ENCODE measurements around the gene TXNDC2. TPM values are rescaled to one million over a fixed set of nuclear protein-coding genes. Genes with fewer than 3 reads are reported as not detected.

TXNDC2 gene
- total RNA-seq (not detected), polyA plus RNA-seq (not detected), total RNA-seq (0 to 0.09 (median 0) reads per million in 6 experiments)

DNA sequence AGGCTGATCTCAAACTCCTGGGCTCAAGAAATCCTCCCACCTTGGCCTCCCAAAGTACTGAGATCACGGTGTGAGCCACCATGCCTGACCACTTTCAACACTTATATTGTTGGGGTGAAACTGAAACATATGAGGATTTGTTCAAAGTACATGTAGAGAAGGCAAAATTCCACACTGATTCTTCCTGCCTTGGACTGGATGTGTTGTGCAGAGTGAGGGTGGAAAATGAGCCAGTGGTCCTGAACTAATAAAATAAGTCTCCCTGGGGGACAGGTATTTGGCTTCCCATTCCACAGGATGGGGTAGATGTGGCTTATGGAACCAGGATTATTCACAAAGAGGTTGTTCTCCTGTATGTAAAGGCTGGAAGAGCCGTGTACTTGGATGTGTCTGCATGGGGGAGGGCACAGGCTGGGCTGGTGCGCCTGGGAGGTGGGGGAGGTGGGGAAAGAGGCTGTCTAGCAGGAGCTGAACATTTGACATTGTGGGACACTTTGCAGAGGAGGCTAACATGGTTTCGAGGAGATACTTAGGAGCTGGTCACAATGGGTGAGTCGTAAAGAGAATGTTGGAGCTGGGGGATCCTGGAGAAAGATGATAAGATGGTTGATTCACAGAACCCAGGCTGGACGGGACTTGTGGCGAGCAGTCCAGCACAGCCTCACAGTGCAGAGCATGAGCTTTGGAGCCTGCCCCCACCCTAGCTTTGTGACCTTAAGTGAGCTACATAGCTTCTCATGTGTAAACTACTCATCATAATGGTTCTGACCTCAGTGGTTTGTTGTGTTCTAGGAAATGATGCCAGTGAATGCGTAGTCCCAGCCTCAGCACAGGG, at the start of gene TXNDC2:
Gene TXNDC2, plus strand, starts transcription at position 804 of the 835 bp plus-strand sequence. CDS start 708 bp downstream, outside the sequence.
- no peaks in the 10 kb centered on the region for H3K27me3 Mint-ChIP-seq

DNA sequence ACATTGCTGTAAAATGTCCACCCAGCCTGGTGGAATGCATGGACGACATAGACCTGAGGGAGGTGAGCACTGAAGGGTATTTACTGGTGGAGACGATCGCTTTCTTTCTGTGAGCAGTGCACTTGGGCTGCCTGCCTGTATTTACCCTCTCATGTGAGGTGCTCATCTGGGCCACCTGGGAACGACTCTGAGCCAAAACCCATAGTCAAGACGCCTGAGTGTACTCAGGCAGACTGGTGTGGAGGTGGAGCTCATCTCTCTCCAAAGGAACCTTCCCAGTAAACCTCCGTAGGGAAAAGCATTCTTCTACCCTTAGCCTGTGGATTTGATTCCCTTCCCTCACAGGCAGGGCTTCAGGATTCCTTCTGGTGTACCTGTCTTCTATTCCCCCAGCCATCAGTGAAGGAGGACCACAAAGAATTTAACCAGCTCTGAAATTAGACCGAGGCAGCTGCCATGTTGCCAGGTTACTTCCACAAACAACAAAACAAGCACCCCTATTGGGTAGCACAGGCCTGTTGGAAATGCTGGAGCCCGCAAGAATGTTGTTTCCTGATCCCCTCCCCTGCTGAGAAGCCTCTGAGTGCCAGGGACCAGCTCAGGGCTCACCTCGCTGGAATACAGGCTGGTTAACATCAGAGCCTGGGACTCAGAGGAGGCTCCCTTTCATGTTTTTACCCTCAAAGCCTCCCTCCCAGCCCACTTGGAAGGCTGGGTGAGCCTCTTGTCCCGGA, 47.5 kb upstream of the TXNDC2 start:
- DNase-seq (no peak), ATAC-seq (no peak)
- H3K4me3 Mint-ChIP-seq, result no peak overlapping the region
- H3K4me1 Mint-ChIP-seq, result no peaks in the 10 kb centered on the region
- H3K9me3 Mint-ChIP-seq, result no peaks in the 10 kb centered on the region
- no peaks in the 10 kb centered on the region for H3K36me3 Mint-ChIP-seq
- POLR2A ChIA-PET, result no interaction called here
- peaks cover 1 to 16% (median 11%) of the 10 kb centered on the region in 5 donors for H3K27me3 Mint-ChIP-seq
- no peak overlapping the region for H3K27ac Mint-ChIP-seq

More for the DNA sequence above, at the start of gene TXNDC2:
- POLR2A ChIA-PET, result no interaction called here
- Mint-ChIP-seq H3K27ac (no peak within 1 kb of the TSS), H3K36me3 (no peaks in the 10 kb centered on the region), H3K4me1 (no peaks in the 10 kb centered on the region), H3K9me3 (no peaks in the 10 kb centered on the region), H3K4me3 (no peak within 1 kb of the TSS)
- no peak for ATAC-seq
- no peak for DNase-seq

GRCh38 chr18:9839211-9839610, 46.6 kb upstream of the TXNDC2 start:
- H3K36me3 Mint-ChIP-seq, result no peaks in the 10 kb centered on the region
- no peak overlapping the region for H3K27ac Mint-ChIP-seq
- POLR2A ChIA-PET, result no interaction called here
- no peak for ATAC-seq
- H3K27me3 Mint-ChIP-seq, result peaks cover 0 to 20% (median 11%) of the 10 kb centered on the region in 5 donors
- H3K4me3 Mint-ChIP-seq, result no peak overlapping the region
- H3K4me1 Mint-ChIP-seq, result peaks cover 0 to 1% (median 0%) of the 10 kb centered on the region in 4 donors
- no peaks in the 10 kb centered on the region for H3K9me3 Mint-ChIP-seq
- DNase-seq, result no peak

- ATAC-seq, result no peak
- peaks cover 0 to 21% (median 11%) of the 10 kb centered on the region in 5 donors for H3K27me3 Mint-ChIP-seq
- H3K4me3 Mint-ChIP-seq, result no peak overlapping the region
- H3K4me1 Mint-ChIP-seq, result peaks cover 0 to 1% (median 0%) of the 10 kb centered on the region in 4 donors
- no peak overlapping the region for H3K27ac Mint-ChIP-seq
- POLR2A ChIA-PET, result no interaction called here
- DNase-seq, result no peak
- H3K36me3 Mint-ChIP-seq, result no peaks in the 10 kb centered on the region
- no peaks in the 10 kb centered on the region for H3K9me3 Mint-ChIP-seq
Measured at GRCh38 chr18:9839853-9840252, 45.9 kb upstream of the TXNDC2 start.

DNA sequence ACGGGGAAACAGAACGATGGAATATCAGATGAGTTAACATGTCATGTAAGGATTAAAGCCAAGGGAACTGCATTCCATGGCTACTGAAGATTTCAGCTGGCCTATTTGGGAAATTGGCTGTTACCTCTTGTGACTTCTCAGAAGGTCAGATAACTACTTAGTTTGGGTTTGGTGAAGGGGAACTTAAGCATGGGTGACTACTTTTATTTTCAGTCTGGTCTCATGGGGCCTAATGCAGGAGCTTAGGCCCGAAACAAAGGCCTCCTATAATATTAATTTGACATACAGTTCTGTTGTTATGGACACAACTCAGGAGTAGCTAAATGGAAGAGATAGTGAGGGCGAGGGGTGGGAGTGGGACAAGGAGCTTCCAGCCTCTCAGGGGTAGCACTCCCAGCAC, 44.0 kb upstream of the TXNDC2 start:
- ATAC-seq, result no peak
- no peak overlapping the region for H3K4me3 Mint-ChIP-seq
- POLR2A ChIA-PET, result no interaction called here
- H3K4me1 Mint-ChIP-seq, result peaks cover 0 to 1% (median 0%) of the 10 kb centered on the region in 4 donors
- H3K36me3 Mint-ChIP-seq, result no peaks in the 10 kb centered on the region
- H3K27me3 Mint-ChIP-seq, result peaks cover 0 to 16% (median 6%) of the 10 kb centered on the region in 5 donors
- H3K27ac Mint-ChIP-seq, result no peak overlapping the region
- H3K9me3 Mint-ChIP-seq, result no peaks in the 10 kb centered on the region
- no peak for DNase-seq

DNA sequence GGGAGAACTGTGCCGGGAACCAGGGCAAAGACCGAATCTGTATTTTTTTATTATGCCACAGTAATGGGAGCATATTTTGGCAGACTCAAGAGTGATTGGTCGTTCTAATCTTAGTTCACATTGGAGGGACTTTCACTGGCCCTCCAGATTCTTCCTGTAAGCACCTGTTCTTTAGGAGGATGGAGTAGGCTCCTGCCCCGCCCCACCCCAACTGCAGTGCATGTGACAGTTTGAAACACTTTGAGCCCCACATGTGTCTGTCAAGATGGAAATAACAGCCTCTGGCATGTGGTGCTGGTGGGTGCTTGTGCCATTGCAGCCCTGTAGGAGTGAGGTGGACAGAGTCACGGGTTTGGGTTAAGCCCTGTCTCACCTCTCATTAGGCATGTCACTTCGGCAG, 43.3 kb upstream of the TXNDC2 start:
- Mint-ChIP-seq H3K9me3 (no peaks in the 10 kb centered on the region), H3K36me3 (no peaks in the 10 kb centered on the region), H3K27ac (no peak overlapping the region), H3K27me3 (peaks cover 3 to 14% (median 6%) of the 10 kb centered on the region in 5 donors), H3K4me3 (no peak overlapping the region), H3K4me1 (peaks cover 0 to 1% (median 0%) of the 10 kb centered on the region in 4 donors)
- no peak for DNase-seq
- POLR2A ChIA-PET, result no interaction called here
- no peak for ATAC-seq

GRCh38 chr18:9845256-9845655, 40.5 kb upstream of the TXNDC2 start:
- no peak for ATAC-seq
- Mint-ChIP-seq H3K27ac (no peak overlapping the region), H3K27me3 (peaks cover 10 to 37% (median 17%) of the 10 kb centered on the region in 5 donors), H3K4me1 (peaks cover 0 to 6% (median under 1%) of the 10 kb centered on the region in 4 donors), H3K4me3 (no peak overlapping the region), H3K36me3 (no peaks in the 10 kb centered on the region), H3K9me3 (no peaks in the 10 kb centered on the region)
- POLR2A ChIA-PET, result no interaction called here
- no peak for DNase-seq

- POLR2A ChIA-PET, result no interaction called here
- DNase-seq (no peak), ATAC-seq (no peak)
- H3K27ac Mint-ChIP-seq, result no peak overlapping the region
- H3K27me3 Mint-ChIP-seq, result peaks cover 10 to 37% (median 17%) of the 10 kb centered on the region in 5 donors
- no peaks in the 10 kb centered on the region for H3K36me3 Mint-ChIP-seq
- no peaks in the 10 kb centered on the region for H3K9me3 Mint-ChIP-seq
- no peak overlapping the region for H3K4me3 Mint-ChIP-seq
- H3K4me1 Mint-ChIP-seq, result peaks cover 0 to 6% (median under 1%) of the 10 kb centered on the region in 4 donors
Measured at GRCh38 chr18:9846162-9846925, 39.4 kb upstream of the TXNDC2 start.

DNA sequence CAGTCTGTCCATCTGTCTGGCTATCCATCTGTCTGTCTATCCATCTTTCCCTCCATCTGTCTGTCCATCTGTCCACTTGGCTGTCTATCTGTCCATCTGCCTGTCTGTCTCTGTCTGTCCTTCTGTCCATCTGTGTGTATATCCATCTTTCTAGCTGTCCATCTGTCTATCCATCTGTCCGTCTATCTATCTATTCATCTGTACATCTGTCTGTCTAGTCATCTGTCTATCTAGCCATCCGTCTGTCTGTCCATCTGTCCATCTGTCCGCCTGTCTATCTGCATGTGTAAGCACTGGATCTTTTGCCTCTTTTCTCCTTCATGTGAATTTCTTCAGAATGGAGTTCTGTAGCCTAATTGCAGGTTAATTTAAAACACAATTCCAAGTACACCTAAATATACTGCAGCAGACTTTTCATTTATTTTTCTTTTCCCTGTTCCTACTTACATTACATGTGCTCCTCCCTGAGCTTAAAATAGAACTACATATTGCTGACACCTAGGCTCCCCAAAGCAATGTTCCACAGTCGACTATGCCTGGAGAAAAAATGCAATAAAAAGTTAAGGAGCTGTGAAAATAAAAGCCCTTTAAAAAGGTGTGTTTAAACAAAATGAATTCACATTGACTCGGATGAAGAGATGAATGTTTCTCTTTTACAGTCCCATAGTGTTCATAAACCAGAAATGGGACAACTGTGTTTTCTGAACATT, 37.4 kb upstream of the TXNDC2 start:
- Mint-ChIP-seq H3K9me3 (peaks cover 0 to 1% (median 0%) of the 10 kb centered on the region in 9 donors), H3K27ac (no peak overlapping the region), H3K4me3 (no peak overlapping the region), H3K4me1 (peaks cover 0 to 6% (median under 1%) of the 10 kb centered on the region in 4 donors), H3K36me3 (no peaks in the 10 kb centered on the region), H3K27me3 (peaks cover 10 to 37% (median 17%) of the 10 kb centered on the region in 5 donors)
- DNase-seq, result no peak
- POLR2A ChIA-PET, result no interaction called here
- no peak for ATAC-seq

DNA sequence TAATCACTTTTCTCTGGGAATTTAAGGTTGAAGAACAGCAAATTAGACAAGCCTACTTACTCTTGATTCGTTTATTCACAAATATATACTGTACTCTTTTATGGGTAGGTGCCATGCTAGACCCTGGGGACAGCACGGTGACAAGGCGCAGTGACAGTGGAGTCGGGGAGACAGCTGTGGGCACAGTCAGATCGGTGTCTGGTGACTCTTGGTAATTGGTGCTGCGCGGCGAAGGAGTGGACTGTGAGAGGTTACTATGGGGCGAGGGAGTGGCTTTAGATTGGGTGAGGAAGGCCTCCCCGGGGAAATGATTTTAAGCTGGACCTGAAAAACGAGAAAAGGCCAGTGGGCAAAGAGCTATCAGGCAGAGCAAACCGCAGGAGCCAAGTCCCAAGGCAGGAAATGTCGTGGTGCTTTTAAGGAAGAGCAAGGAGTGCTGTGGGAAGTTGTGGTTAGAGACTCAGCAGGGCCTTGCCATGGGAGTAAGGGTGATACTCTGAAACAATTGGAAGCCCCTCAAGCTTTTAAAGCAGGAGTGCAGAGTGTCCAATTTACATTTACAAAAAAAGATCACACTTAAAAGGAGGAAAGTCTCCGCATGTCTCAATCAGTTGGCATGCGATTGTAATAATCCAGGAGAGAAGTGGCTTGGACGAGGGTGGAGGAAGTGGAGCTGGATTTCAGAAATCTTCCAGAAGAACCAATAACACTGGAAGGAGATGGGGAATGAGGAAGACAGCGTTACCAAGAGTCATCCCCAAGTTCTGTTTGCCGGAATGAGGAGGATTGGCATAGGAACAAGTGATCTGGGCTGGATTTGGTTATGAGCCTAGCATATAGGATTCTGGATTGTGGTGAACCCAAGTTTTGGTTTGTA, 36.1 kb upstream of the TXNDC2 start:
- Mint-ChIP-seq H3K9me3 (peaks cover 0 to 1% (median 0%) of the 10 kb centered on the region in 9 donors), H3K4me1 (peaks cover 0 to 6% (median 0%) of the 10 kb centered on the region in 4 donors), H3K27me3 (peaks cover 7 to 37% (median 14%) of the 10 kb centered on the region in 5 donors), H3K36me3 (no peaks in the 10 kb centered on the region), H3K4me3 (no peak overlapping the region), H3K27ac (peak overlapping the region in 1 of 10 donors; percentile 24)
- DNase-seq (no peak), ATAC-seq (no peak)
- POLR2A ChIA-PET, result no interaction called here

GRCh38 chr18:9850309-9850708, 35.5 kb upstream of the TXNDC2 start:
- DNase-seq (no peak), ATAC-seq (no peak)
- peaks cover 0 to 6% (median 0%) of the 10 kb centered on the region in 4 donors for H3K4me1 Mint-ChIP-seq
- H3K27ac Mint-ChIP-seq, result no peak overlapping the region
- H3K36me3 Mint-ChIP-seq, result no peaks in the 10 kb centered on the region
- POLR2A ChIA-PET, result no interaction called here
- H3K9me3 Mint-ChIP-seq, result peaks cover 0 to 1% (median 0%) of the 10 kb centered on the region in 9 donors
- H3K4me3 Mint-ChIP-seq, result no peak overlapping the region
- peaks cover 7 to 37% (median 14%) of the 10 kb centered on the region in 5 donors for H3K27me3 Mint-ChIP-seq

Measured in naive thymus-derived CD8-positive, alpha-beta T cell (primary cell).